Gastrocnemius medialis (tissue), 4 donors: ENCODE data around the gene ITIH1. TPM values are rescaled to one million over a fixed set of nuclear protein-coding genes. Genes with fewer than 3 reads are reported as not detected.

Experiments used
- ATAC-seq, 2 donors: fragments of 150-250 bp; one replicate each; pipeline ENCODE4 v1.9.1; 2016
- DNase-seq, 2 donors: peaks; one replicate each; pipeline ENCODE4 v3.0.0-alpha.2; 2019
- H3K27ac ChIP-seq, 4 donors: fragments of 200-600 bp; sonication (generic); 1 replicate in 1 of 4; 2 replicates in 3 of 4; pipeline ENCODE4 v1.5.1; 2016 to 2018; ENCODE audit warnings: mild to moderate bottlenecking in 2 of 4, moderate library complexity in 1 of 4
- H3K27me3 ChIP-seq, 3 donors: fragments of 200-600 bp; sonication (generic) in 2 of 3; 1 replicate in 1 of 3; 2 replicates in 2 of 3; pipeline versions ENCODE4 v1.5.1 to v1.6.0; 2016 to 2019; ENCODE audit warnings: mild to moderate bottlenecking in 1 of 3, moderate library complexity in 1 of 3
- H3K36me3 ChIP-seq, 2 donors: fragments of 200-600 bp; sonication (generic) in 1 of 2; one replicate each; pipeline ENCODE4 v1.5.1; 2017 to 2018
- H3K4me1 ChIP-seq, 2 donors: fragments of 200-600 bp; sonication (generic) in 1 of 2; one replicate each; pipeline ENCODE4 v1.5.1; 2016 to 2017; ENCODE audit warnings: mild to moderate bottlenecking in 2 of 2
- H3K4me3 ChIP-seq, 4 donors: fragments of 200-600 bp; sonication (generic) in 3 of 4; 1 replicate in 1 of 4; 2 replicates in 3 of 4; pipeline ENCODE4 v1.5.1; 2016 to 2019; ENCODE audit warnings: mild to moderate bottlenecking in 2 of 4
- H3K9me3 ChIP-seq, 3 donors: fragments of 200-600 bp; sonication (generic) in 2 of 3; 1 replicate in 1 of 3; 2 replicates in 2 of 3; pipeline ENCODE4 v1.5.1; 2016 to 2019
- CTCF ChIP-seq, 5 experiments: fragments of 450-650 bp in 3 of 5; fragments of 200-600 bp in 2 of 5; sonication (generic) in 2 of 5; IDR thresholded peaks in 4 of 5; conservative IDR thresholded peaks in 1 of 5; 1 replicate in 4 of 5; 2 replicates in 1 of 5; pipeline ENCODE4 v1.5.1; 2016 to 2019; ENCODE audit warnings: antibody characterized with exemption in 5 of 5, mild to moderate bottlenecking in 3 of 5, moderate library complexity in 3 of 5
- POLR2A ChIP-seq, 2 donors: fragments of 450-650 bp; IDR thresholded peaks; one replicate each; pipeline ENCODE4 v1.6.1; 2017; ENCODE audit warnings: antibody characterized with exemption in 2 of 2, mild to moderate bottlenecking in 2 of 2, moderate library complexity in 2 of 2
- in situ Hi-C, 4 donors: fragments of 200-750 bp; cut with MboI; loops; one replicate each; pipeline versions ENCODE4 v1.15.0 to v1.8.0; 2017; ENCODE audit warnings: low sequenced_read_pairs in 4 of 4
- intact Hi-C: fragments of 100-400 bp; cut with DNase I; formaldehyde crosslinking; loops from one replicate; pipeline ENCODE4 v1.15.1; 2023; ENCODE audit warnings: low total_unique reads
- total RNA-seq, 4 donors: library from RNA; depleted of rRNA; stranded (reverse); fragments of >200 nt; gene quantifications; one replicate each; pipeline versions ENCODE4 v1.1.0 to v1.2.3, GENCODE V29; 2016

ITIH1 gene
- total RNA-seq, 4 donors from 2014 or later, result 0.72 to 2.1 TPM; not detected in 2

DNA sequence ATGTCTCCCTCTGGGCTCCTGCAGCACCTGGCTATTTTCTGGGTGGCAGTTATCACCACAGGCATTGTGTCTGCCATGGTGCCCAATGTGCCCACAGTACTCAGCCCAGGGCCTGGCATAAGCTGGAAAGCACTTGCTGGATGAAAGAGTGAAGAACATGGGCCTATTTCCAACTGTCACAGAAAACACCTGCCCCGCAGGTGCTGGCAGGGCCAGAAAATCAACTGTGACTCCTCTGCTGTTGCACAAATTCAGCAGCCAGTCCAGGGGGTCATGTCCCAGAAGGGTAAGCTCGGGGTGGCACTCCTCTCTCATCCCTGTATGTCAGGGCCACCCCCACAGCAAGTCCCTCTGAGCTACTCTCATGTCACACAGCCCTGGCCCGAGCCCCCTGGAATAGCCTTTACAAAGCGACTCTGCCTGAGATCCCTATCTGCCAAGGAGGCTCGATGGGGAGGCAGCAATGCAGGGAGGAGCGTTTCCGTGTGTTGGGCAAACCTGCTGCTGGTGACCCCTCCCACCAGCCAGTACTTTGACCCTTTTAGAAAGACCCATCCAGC is 34.1 kb downstream of the ITIH1 start:
- Histone ChIP-seq H3K27me3 (no peaks in the 10 kb centered on the region), H3K27ac (peak overlapping the region; percentile 7 to 20 (median 12)), H3K4me3 (no peak overlapping the region), H3K4me1 (peaks cover 0 to 3% of the 10 kb centered on the region in 2 donors), H3K36me3 (peaks cover 0 to 28% of the 10 kb centered on the region in 2 donors), H3K9me3 (no peaks in the 10 kb centered on the region)
- TF ChIP-seq CTCF (IDR thresholded peaks at IDR 0.05 in 4 of 5, conservative IDR thresholded peaks at IDR 0.05 in 1 of 5) (no peak), POLR2A (IDR thresholded peaks at IDR 0.05) (no peak)
- in situ Hi-C loops (no loop called here), intact Hi-C loops (no loop called here)
- peak; percentile 32 to 34 for ATAC-seq
- no peak for DNase-seq

- TF ChIP-seq CTCF (IDR thresholded peaks at IDR 0.05 in 4 of 5, conservative IDR thresholded peaks at IDR 0.05 in 1 of 5), result no peak
- TF ChIP-seq POLR2A (IDR thresholded peaks at IDR 0.05), result no peak
- Histone ChIP-seq H3K9me3 (no peaks in the 10 kb centered on the region), H3K4me3 (no peak overlapping the region), H3K4me1 (peaks cover 0 to 3% of the 10 kb centered on the region in 2 donors), H3K36me3 (peaks cover 0 to 51% of the 10 kb centered on the region in 2 donors), H3K27me3 (no peaks in the 10 kb centered on the region), H3K27ac (peak overlapping the region in 1 of 4 donors; percentile 43)
- in situ Hi-C loops (no loop called here), intact Hi-C loops (no loop called here)
- DNase-seq (no peak), ATAC-seq (no peak)
These were observed 36.4 kb downstream of the ITIH1 start for GRCh38 chr3:52813810-52814209.

DNA sequence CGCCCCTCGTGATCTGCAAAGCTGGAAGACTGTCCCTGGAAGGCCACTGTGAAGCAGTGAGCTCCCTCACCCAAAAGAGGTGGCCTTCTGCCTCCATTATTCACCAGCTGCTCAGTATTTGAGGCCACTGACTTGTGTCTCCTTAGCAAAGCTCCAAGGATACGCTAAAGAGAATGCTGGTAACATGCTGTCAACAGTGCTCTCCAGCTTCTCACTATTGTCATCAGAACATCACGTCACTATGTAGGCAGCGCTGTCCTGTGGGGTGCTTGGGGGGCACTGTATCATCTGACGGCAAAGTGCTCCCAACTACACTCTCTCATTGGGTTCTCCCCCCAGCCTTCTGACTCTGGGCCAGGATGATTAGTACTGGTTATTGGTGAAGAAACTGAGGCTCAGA is 38.8 kb downstream of the ITIH1 start:
- intact Hi-C loops, result no loop called here

GRCh38 chr3:52816654-52817053 is 39.3 kb downstream of the ITIH1 start:
- Histone ChIP-seq H3K27ac (peak overlapping the region in 1 of 4 donors; percentile 27), H3K4me1 (peaks cover 7 to 8% of the 10 kb centered on the region in 2 donors), H3K36me3 (peaks cover 0 to 77% of the 10 kb centered on the region in 2 donors), H3K27me3 (no peaks in the 10 kb centered on the region), H3K4me3 (no peak overlapping the region), H3K9me3 (no peaks in the 10 kb centered on the region)
- in situ Hi-C loops (no loop called here), intact Hi-C loops (no loop called here)
- ATAC-seq, result no peak
- no peak for DNase-seq
- no peak for TF ChIP-seq POLR2A (IDR thresholded peaks at IDR 0.05)
- no peak for TF ChIP-seq CTCF (IDR thresholded peaks at IDR 0.05 in 4 of 5, conservative IDR thresholded peaks at IDR 0.05 in 1 of 5)

More for the DNA sequence above, 38.8 kb downstream of the ITIH1 start:
- Histone ChIP-seq H3K4me1 (peaks cover 7 to 11% of the 10 kb centered on the region in 2 donors), H3K36me3 (peaks cover 0 to 73% of the 10 kb centered on the region in 2 donors), H3K9me3 (no peaks in the 10 kb centered on the region), H3K4me3 (no peak overlapping the region), H3K27ac (no peak overlapping the region), H3K27me3 (no peaks in the 10 kb centered on the region)
- DNase-seq (no peak), ATAC-seq (no peak)
- TF ChIP-seq POLR2A (IDR thresholded peaks at IDR 0.05) (no peak), CTCF (IDR thresholded peaks at IDR 0.05 in 4 of 5, conservative IDR thresholded peaks at IDR 0.05 in 1 of 5) (no peak)
- in situ Hi-C loops, result no loop called here

DNA sequence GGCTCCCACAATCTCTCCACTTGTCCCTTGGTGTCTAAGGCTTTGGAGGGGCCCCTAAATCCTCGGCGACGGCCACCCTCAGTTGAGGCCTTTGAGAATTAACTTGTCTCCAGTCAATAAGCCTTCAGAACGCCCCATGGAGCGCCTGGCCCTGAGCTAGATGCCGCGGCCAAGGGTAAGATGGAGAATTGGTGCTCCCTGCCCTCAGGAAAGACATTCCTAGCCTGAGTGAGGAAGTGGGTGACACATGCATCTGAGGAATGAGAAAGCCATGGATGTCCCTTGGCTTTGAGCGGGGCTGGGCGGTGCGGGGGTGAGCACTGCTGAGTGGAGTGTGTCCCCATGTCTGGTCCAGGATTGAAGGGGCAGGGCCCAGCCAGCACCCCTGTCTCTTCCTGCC is 39.8 kb downstream of the ITIH1 start:
- Histone ChIP-seq H3K4me1 (peaks cover 7 to 8% of the 10 kb centered on the region in 2 donors), H3K36me3 (peaks cover 0 to 83% of the 10 kb centered on the region in 2 donors), H3K9me3 (no peaks in the 10 kb centered on the region), H3K27me3 (no peaks in the 10 kb centered on the region), H3K4me3 (no peak overlapping the region), H3K27ac (peak overlapping the region in 1 of 4 donors; percentile 96)
- in situ Hi-C loops (no loop called here), intact Hi-C loops (no loop called here)
- ATAC-seq (no peak), DNase-seq (no peak)
- no peak for TF ChIP-seq CTCF (IDR thresholded peaks at IDR 0.05 in 4 of 5, conservative IDR thresholded peaks at IDR 0.05 in 1 of 5)
- no peak for TF ChIP-seq POLR2A (IDR thresholded peaks at IDR 0.05)
